ENCODE data around the gene HARBI1.

DNA sequence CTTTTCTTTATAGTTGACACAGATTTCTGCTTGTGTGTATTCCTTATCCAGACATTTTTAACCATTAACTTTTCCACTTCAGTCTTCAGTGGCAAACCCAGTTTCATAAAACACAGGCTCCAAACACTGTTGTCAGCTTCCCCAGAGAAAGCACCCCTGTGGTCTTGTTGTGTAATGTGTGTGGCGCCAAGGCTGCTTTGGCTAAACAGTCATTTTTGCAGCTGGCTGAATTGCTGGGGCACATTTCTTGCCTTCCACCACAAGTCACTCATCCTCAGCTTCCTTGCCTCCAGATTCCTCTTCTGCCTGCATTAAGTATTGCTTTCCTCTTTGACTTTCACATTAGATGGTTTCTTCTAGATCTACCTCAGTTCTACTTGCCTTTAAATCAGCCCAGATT is 42.9 kb upstream of the HARBI1 start:
- TF ChIP-seq JUN (IDR thresholded peaks at IDR 0.05; ENCODE audit: borderline replicate concordance, insufficient read depth, insufficient read length, low read depth) (no peak), CTCF (IDR thresholded peaks at IDR 0.05; ENCODE audit: extremely low read depth in 1 of 2, insufficient read depth in 1 of 2, low read depth in 1 of 2, low read length in 2 of 2) (no peak), POLR2AphosphoS5 (IDR thresholded peaks at IDR 0.05; ENCODE audit: insufficient read depth, low read depth, low read length) (no peak), POLR2A (IDR thresholded peaks at IDR 0.05; ENCODE audit: low read depth, low read length) (no peak), GATA2 (IDR thresholded peaks at IDR 0.05; ENCODE audit: insufficient read depth, insufficient read length, low read depth, low read length) (no peak), EZH2 (IDR thresholded peaks at IDR 0.05; ENCODE audit: borderline replicate concordance, low read depth, low read length, severe bottlenecking) (no peak), FOS (IDR thresholded peaks at IDR 0.05; ENCODE audit: borderline replicate concordance, insufficient read depth, low read length) (no peak)
- TF ChIP-seq, protein P1, sequence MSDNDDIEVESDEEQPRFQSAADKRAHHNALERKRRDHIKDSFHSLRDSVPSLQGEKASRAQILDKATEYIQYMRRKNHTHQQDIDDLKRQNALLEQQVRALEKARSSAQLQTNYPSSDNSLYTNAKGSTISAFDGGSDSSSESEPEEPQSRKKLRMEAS (IDR thresholded peaks at IDR 0.05; ENCODE audit: insufficient read depth, insufficient read length): no peak
